OCI-LY7 (cell line): ENCODE results near the gene CRK. TPM values are rescaled to one million over a fixed set of nuclear protein-coding genes. Genes with fewer than 3 reads are reported as not detected.

Source experiments
- BruUV-seq: library from RNA; stranded (reverse); fragments of 400-500 nt; replicated peaks from 2 replicates; lab custom pipeline; 2021; lab: Mats Ljungman, UMichigan
- CTCF ChIA-PET: fragments of 300-600 bp; sonication (Branson Sonifier 250); formaldehyde crosslinking; loops from one replicate; lab custom pipeline; 2022; ENCODE audit warnings: antibody characterized with exemption; ENCODE audit not compliant: unreplicated experiment; lab: Charles Lee
- POLR2A ChIA-PET: fragments of 300-600 bp; sonication (Branson Sonifier 250); formaldehyde crosslinking; loops from one replicate; lab custom pipeline; 2022; ENCODE audit warnings: antibody characterized with exemption; lab: Charles Lee
- DNase-seq: peaks from one replicate; pipeline ENCODE4 v3.0.0-alpha.2; 2015; ENCODE audit warnings: low spot score
- H2AFZ ChIP-seq: fragments of 200-600 bp; sonication (generic), shearing (Covaris generic); 2 replicates; pipeline ENCODE4 v1.6.1; 2014; ENCODE audit warnings: mild to moderate bottlenecking, antibody characterized with exemption, low read length, moderate library complexity
- H3K27ac ChIP-seq: fragments of 200-600 bp; sonication (generic); 2 replicates; pipeline ENCODE4 v1.5.1; 2014; ENCODE audit warnings: mixed run types, low read depth, mild to moderate bottlenecking, moderate library complexity, low read length, inconsistent platforms; ENCODE audit not compliant: poor library complexity, severe bottlenecking
- H3K36me3 ChIP-seq: fragments of 200-600 bp; sonication (generic); 2 replicates; pipeline ENCODE4 v1.6.1; 2014; ENCODE audit warnings: mild to moderate bottlenecking, antibody characterized with exemption, low read length, moderate library complexity, mixed read lengths; ENCODE audit not compliant: insufficient read depth
- H3K4me1 ChIP-seq: fragments of 200-600 bp; sonication (generic); 2 replicates; pipeline ENCODE4 v1.5.1; 2014; ENCODE audit warnings: mild to moderate bottlenecking, low read length; ENCODE audit not compliant: insufficient read depth, poor library complexity, severe bottlenecking
- H3K4me2 ChIP-seq: fragments of 200-600 bp; sonication (generic); 2 replicates; pipeline ENCODE4 v1.6.1; 2014; ENCODE audit warnings: mild to moderate bottlenecking, low read length
- H3K4me3 ChIP-seq: fragments of 200-600 bp; sonication (generic); 2 replicates; pipeline ENCODE4 v1.5.1; 2014; ENCODE audit warnings: mild to moderate bottlenecking, low read depth, low read length; ENCODE audit not compliant: poor library complexity, severe bottlenecking
- H3K79me2 ChIP-seq: fragments of 200-600 bp; sonication (generic); 2 replicates; pipeline ENCODE4 v1.6.1; 2016; ENCODE audit warnings: low read depth, mild to moderate bottlenecking, low read length, moderate library complexity, mixed read lengths; ENCODE audit not compliant: insufficient read depth
- H3K9me2 ChIP-seq: fragments of 200-600 bp; sonication (generic); 2 replicates; pipeline ENCODE4 v1.6.1; 2016; ENCODE audit warnings: mild to moderate bottlenecking, low read length, mixed read lengths; ENCODE audit not compliant: insufficient read depth
- H3K9me3 ChIP-seq: fragments of 200-600 bp; sonication (generic); 2 replicates; pipeline ENCODE4 v1.6.1; 2014; ENCODE audit warnings: mild to moderate bottlenecking, mixed run types, low read length, mixed read lengths
- H4K20me1 ChIP-seq: fragments of 200-600 bp; sonication (generic); 2 replicates; pipeline ENCODE4 v1.6.1; 2014; ENCODE audit warnings: mild to moderate bottlenecking, antibody characterized with exemption, low read length, moderate library complexity, mixed read lengths; ENCODE audit not compliant: insufficient read depth
- CTCF ChIP-seq: fragments of 200-600 bp; sonication (generic); conservative IDR thresholded peaks from 2 replicates; pipeline ENCODE4 v1.5.1; 2014; ENCODE audit warnings: mild to moderate bottlenecking, antibody characterized with exemption, low read length, moderate library complexity, mixed read lengths
- EZH2phosphoT487 ChIP-seq: fragments of 200-600 bp; sonication (generic); IDR thresholded peaks from 2 replicates; pipeline ENCODE4 v1.6.1; 2018; ENCODE audit warnings: low read depth, borderline replicate concordance, mild to moderate bottlenecking, mixed run types, antibody characterized with exemption, low read length, moderate library complexity, mixed read lengths
- intact Hi-C: fragments of 100-400 bp; cut with micrococcal nuclease; formaldehyde crosslinking; loops from one replicate; pipeline ENCODE4 v1.10.0; 2022; ENCODE audit not compliant: unreplicated experiment
- total RNA-seq, 2 experiments: library from RNA; depleted of rRNA in 1 of 2; stranded (reverse); fragments of >200 nt in 1 of 2; shearing (Covaris generic) in 1 of 2; gene quantifications; 2 replicates each; pipeline ENCODE4 v1.2.3, GENCODE V29; 2014 to 2022

The CRK gene
- total RNA-seq, 2 experiments from 2014 or later = 30.4 to 32.0 TPM

DNA sequence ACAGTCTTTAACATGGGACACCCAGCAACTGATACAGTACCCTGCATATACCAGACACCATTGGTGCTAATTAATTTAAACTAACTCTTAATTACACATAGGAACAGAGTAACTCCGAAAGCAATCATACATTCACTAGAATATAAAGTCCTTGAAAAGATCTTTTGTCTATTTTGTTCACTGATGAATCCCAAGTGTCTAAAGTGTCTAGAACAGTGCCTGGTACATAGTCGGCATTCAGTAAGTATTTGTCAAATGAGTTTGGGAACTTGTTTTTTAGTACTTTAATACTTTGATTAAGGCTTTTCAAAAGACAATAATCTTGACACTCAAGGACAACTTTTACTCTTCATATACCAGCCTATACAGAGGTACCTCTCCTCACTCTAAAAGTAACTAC lies 69.8 kb downstream of the CRK start:
- TF ChIP-seq EZH2phosphoT487 (no peak), CTCF (no peak)
- H2AFZ ChIP-seq = no peak overlapping the region
- H4K20me1 ChIP-seq = peaks cover 46% of the 10 kb centered on the region
- BruUV-seq = no TSS peak
- DNase-seq = no peak
- H3K9me2 ChIP-seq = no peaks in the 10 kb centered on the region
- H3K4me3 ChIP-seq = no peak overlapping the region
- peaks cover 98% of the 10 kb centered on the region for H3K79me2 ChIP-seq
- CTCF ChIA-PET = no interaction called here
- peak overlapping the region; percentile 18; the same call in 1 of the 2 replicates for H3K4me2 ChIP-seq
- H3K4me1 ChIP-seq = peaks cover 56% of the 10 kb centered on the region
- H3K36me3 ChIP-seq = peaks cover 72% of the 10 kb centered on the region
- no peaks in the 10 kb centered on the region for H3K9me3 ChIP-seq
- H3K27ac ChIP-seq = peak overlapping the region; percentile 3
- POLR2A ChIA-PET = interaction anchor here (0.9 kb wide), 1 partner anchor 11 kb away, joined by 3 read pairs; no protein-coding TSS in a partner anchor
- intact Hi-C loops = no loop called here

DNA sequence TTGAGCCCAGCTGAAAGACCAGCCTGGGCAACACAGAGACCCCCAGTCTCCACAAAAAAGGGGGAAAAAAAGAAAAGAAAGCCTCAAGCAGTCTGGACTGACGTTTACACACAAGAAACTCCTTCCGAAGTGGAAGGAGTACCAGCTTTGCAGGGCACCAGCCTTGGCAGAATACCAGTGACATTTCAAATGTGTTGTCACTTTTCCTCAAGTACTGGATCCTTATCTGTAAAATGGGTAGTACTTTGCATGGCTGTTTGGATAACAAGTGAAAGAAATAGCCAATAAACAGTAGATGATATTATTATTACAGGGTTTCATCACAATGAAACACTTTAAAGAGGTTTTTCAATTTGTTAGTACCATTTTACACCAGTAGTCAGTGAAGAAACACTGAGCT lies 70.2 kb downstream of the CRK start:
- POLR2A ChIA-PET = no interaction called here
- CTCF ChIA-PET = no interaction called here
- H4K20me1 ChIP-seq = peaks cover 43% of the 10 kb centered on the region
- peaks cover 71% of the 10 kb centered on the region for H3K36me3 ChIP-seq
- H3K4me3 ChIP-seq = no peak overlapping the region
- no peaks in the 10 kb centered on the region for H3K9me3 ChIP-seq
- H3K4me2 ChIP-seq = peak overlapping the region; percentile 18; the same call in 1 of the 2 replicates
- no TSS peak for BruUV-seq
- peak overlapping the region; percentile 3 for H3K27ac ChIP-seq
- no peak for DNase-seq
- intact Hi-C loops = no loop called here
- peaks cover 98% of the 10 kb centered on the region for H3K79me2 ChIP-seq
- H3K9me2 ChIP-seq = no peaks in the 10 kb centered on the region
- H3K4me1 ChIP-seq = peaks cover 56% of the 10 kb centered on the region
- TF ChIP-seq CTCF = no peak
- no peak for TF ChIP-seq EZH2phosphoT487
- H2AFZ ChIP-seq = no peak overlapping the region

DNA sequence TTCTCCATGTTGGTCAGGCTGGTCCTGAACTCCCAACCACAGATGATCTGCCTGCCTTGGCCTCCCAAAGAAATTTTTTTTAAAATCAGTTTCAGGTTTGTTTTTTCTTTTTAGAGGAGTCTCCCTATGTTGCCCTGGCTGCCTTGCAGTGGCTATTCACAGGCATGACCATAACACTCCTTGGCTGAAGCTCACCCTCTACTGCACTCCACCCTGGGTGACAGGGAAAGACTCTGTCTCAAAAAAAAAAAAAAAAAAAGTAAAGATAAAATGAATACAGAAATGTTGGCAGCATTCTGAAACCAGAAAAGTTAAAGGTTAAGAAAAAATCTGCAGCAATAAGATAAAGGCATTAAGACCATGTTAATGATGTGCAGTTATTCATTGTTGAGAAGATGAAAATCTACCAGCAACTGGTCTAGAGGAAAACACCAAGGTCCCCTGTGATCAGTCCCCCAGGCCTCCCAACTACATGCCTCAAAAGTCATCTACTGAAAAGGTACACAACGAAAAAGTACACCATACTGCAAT lies 71.1 kb downstream of the CRK start:
- no peak overlapping the region for H3K27ac ChIP-seq
- CTCF ChIA-PET = no interaction called here

More for the DNA sequence above, 71.1 kb downstream of the CRK start:
- BruUV-seq = no TSS peak
- H3K4me2 ChIP-seq = no peak overlapping the region
- peaks cover 71% of the 10 kb centered on the region for H3K36me3 ChIP-seq
- H2AFZ ChIP-seq = no peak overlapping the region
- intact Hi-C loops = no loop called here
- peaks cover 56% of the 10 kb centered on the region for H3K4me1 ChIP-seq
- DNase-seq = no peak
- H3K9me2 ChIP-seq = no peaks in the 10 kb centered on the region
- H3K4me3 ChIP-seq = no peak overlapping the region
- POLR2A ChIA-PET = interaction anchor here (0.6 kb wide), 1 partner anchor 144 kb away, joined by 3 read pairs; no protein-coding TSS in a partner anchor
- peaks cover 42% of the 10 kb centered on the region for H4K20me1 ChIP-seq
- no peaks in the 10 kb centered on the region for H3K9me3 ChIP-seq
- H3K79me2 ChIP-seq = peaks cover 98% of the 10 kb centered on the region
- no peak for TF ChIP-seq EZH2phosphoT487
- TF ChIP-seq CTCF = no peak
